AG08395 (cell line): ENCODE measurements around the gene NFASC.
A peak's percentile ranks its signal among the peaks of the same experiment; 100 is the strongest.

Source experiments
- DNase-seq: peaks from one replicate; pipeline ENCODE4 v3.0.0; 2012; ENCODE audit warnings: mixed read lengths, low spot score

NFASC gene

DNA sequence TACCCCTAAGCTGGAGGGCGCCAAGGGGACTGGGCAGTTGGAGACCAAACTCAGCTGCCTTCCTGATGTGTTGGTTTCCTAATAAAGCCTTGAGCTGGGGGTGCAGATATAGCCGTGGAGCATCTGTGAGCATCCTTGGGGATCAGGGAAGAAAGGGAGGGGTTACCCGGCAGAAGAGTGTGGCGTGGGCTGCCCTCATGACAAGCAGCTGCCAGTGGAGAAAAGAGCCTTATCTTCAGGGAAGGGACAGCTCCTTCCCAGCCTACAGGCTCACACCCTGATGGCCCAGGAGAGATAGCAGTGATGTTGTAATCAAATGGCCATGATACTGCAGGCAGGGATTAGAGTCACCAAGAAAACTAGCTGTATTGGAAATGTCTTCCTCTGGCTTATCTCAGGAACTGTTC is 10.8 kb upstream of the NFASC start:
- DNase-seq: no peak

DNA sequence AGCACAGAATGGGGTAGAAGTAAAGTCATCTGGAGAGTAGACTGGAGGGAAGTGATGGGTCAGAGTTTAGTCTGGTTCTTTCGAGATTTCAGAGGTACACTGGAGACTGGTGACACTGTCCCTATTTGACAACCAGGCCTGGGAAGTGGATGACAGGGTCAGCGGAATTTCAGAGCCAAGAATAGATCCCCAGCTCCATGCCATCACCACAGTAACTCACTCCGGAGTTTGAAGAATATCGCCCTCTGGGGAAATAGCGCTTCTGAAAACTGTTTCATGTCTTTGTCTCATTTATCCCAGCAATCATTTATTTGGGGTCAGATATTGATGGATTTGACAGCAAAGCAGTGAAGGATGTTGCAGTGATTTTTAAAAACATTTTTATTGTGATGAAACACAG is 7.6 kb upstream of the NFASC start:
- no peak for DNase-seq

DNA sequence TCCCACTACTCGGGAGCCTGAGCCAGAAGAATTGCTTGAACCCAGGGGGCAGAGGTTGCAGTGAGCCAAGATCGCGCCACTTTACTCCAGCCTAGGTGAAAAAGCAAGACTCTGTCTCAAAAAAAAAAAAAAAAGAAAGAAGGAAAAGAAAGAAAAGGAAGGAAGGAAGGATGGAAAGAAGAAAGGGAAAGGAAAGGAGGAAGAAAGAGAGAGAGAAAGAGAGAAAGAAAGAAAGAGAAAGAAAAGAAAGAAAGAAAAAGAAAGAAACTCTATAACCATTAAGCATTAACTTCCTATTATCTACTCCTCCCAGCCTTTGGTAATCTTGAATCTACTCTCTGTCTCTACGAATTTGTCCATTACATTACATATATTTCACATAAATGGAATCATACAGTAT is 6.9 kb upstream of the NFASC start:
- DNase-seq: no peak

DNA sequence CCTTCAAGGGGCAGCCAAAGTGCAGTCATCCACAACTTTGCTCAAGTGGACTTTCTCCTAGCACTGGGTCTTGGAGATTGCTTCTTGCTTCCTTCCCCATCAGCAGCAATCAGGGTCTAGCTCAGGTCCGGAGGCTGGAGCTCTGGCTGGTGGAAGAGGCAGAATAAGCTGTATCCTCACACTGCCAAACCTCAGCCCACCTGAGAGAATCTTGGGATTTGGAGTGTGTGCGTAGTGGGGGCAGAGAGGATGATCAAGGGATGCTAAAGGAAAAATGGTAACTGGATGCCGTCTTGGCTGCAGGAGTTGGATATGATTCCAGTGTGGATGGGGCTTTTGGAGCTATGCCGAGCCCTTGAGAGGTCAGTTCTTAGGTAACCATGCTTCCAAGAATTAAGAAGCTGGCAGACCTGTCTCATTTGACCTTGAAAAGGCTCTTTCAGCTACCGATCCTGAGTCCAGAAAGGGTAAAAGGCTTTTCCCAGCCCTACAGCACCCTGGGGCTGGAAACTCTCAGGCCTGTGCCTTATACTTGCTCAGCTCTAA is 4.5 kb upstream of the NFASC start:
- no peak for DNase-seq

DNA sequence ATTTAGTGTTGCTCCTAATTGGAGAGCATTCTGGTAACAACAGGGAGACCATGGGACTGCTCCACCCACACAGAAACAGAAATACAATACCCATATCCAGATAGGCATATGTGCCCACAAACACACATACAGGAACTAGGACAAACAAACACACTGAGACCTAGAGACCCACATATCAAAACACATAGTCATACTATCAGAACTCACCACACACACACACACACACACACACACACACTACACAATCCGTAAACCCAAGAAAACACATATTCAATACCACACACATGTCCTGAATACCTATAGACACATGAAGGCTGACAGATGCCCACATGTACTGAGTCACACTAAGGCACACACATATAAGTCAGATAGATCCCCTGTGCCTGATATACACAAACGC is 3.5 kb upstream of the NFASC start:
- DNase-seq: no peak

DNA sequence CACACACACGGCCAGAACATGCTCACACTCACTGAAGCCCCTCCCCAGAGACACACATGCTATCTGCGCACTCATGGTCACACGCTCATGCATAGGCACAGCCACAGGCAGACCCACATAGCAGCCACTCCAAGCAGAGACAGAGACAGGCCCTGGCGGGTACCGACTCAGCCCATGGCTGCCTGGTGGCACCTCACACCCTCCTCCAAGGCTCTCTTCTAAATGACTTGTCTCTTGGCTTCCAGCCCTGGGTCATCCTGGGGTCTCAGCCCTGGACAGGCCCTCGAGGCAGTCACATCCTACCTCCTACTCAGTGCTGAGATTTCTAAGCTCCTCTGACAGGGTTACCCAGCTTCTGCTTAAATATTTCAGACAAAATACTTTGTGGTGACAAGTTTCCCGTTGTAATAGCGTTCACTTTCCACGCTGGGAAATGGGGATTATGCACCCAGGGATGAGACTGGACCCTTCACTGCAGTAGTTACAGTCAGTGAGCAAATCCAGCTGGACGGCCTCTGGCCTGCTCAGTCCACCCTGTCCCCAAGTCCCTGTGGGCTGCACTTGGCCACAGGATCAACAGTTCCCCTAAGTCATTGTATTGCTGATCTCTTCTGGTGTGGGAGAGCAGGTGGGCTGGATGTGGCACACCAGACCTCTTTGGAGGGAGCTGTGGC is 2.9 kb upstream of the NFASC start:
- DNase-seq: no peak

DNA sequence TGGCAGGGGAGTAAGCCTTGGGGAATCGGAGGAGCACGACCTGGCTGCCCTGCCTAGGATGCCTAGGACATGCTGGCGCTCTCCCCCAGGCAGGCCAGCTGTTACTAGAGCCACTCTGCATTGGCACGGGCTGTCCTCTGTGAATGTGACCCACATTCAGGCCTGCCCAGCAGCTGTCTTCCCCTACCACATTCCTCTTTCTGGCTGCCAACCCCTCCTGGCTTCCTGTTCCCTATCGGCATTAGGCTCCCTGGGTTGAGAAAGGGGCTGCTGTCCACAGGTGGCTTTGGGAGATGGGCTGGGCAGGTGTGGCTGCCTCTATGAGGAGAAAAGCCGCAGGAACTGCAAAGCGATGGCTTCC is 2.3 kb upstream of the NFASC start:
- DNase-seq: no peak

DNA sequence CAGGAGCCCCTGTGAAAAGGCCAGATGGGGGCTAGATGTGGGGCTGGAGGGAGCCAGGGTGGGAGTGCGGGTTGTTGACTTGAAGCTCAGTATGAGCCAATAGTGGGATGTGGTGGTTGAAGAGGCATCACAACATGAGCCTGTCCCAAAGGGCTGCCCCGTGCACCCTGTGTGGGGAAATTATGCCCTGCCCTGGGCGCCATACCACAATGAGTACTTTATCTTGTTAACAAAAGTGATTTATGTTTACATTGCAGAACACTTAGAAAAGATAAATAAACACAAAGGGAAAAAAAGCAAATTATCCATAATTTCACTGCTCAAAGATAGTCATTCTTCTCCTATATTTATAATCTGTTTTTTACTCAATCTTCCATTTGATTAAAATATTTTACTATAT is 1.6 kb upstream of the NFASC start:
- no peak for DNase-seq

DNA sequence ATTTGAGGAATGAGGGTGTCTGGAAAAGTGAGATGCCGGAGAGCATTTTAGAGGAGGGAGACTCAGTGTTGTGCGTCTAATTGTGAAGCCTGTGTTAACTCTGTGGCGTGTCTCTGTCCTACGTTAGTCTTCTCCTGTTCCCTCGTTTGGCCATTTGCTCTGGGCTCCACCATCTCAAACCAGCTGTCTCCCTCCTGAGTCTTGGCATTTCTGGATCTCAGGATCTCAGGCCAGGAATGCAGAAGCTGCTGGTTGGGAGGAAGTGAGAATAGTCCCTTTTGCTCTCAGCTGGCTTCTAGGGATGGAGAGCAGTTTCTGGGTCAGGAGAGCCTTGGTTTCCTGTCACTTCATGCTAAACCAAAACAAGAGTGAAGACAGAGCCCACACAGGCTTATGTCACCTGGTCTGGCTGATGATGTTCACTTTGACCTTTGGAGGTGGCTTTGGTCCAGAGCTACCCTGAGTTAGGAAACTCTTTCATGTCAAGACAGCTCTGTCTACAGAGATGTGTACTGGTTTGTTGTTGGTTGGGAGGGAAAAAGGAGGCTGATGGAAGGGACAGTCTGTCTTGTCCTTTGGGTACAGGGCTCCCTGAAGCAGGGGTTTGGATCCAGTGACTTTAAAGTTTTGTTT is 859 bp downstream of the NFASC start:
- DNase-seq: no peak

DNA sequence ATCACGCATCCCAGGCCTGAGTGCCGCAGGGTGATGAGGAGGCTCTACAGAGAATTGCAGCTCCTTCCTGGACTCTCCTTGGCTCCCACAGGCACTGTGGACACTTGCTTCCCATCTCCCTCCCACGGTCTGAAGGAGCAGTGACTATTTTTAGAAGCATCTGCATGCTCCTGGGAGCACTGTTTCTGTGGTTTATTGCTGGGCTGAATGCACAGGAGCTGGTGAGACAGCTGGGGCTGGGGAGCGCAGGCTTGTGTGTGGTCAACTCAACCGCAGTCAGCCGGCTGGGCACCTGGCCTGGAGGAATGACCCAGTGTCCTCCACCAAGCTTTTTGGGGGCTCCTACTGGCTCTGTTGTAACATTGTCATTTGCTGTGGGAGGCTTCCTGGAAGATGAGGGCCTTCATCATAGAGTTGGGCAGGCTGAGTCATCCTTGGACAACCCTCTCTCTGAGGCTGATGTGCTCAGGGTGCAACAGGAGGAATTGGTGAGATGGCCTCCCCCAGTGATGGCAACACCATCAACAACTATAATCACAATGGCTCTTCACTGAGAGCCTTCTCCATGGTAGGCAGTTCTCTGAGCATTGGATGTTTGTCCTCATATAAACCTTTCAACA is 1.7 kb downstream of the NFASC start:
- DNase-seq: peak; percentile 46

DNA sequence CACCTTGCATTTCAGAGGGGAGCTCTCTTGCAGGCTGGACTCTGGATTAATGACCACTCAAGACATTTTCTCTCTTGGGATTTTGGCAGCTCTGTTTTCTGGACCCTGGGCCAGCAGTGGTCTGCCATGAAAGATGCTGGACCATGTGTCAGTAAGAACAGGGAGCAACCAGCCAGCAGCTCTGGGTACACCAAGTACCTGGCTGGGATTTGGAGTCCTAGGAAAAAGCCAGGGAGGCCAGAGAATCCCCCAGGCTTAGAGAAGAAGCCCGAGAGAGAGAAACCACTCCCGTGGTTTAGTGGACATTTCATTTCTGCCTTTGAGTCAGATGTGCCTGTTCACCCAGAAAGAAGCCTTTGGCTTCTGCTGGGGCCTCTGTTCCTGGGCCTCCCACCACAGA is 2.5 kb downstream of the NFASC start:
- DNase-seq: no peak

DNA sequence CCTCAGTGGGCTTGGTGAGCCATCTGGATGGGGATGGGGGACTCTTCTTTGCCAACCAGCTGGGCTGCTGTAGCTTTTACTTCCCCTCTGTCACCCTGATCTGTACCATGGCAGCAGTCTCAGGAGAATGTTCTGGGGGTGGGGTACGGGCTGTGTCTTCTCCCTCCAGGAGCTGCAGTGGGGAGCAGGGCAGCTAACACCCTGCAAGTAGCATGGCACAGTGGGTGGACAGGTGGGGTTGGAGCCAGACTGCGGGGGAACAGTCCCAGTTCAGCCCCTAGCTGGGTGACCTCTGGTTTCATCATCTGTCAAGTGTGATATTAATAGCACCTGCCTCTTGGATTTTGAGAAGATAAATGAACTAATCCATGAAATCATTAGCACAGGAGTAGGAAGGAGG is 3.1 kb downstream of the NFASC start:
- DNase-seq: no peak

DNA sequence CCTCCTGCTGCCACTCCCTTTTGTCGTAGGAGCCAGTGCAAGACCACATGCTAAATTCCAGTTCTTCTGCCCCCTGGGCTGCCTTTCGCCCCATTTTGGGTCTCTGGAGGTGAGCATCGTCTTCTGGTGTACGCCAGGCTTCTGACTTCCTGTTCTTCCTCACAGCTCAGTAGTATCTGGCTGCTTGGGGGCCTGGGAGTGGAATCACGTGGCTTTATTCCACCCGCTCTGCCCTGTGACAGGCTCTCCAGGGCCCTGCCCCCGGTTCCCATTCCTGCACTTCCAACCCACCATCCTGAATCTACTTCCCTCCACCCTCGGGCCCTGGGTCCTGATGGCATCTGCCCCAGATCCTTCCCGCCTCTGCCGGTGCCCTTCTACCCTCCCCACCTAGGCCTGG is 3.6 kb downstream of the NFASC start:
- DNase-seq: no peak

DNA sequence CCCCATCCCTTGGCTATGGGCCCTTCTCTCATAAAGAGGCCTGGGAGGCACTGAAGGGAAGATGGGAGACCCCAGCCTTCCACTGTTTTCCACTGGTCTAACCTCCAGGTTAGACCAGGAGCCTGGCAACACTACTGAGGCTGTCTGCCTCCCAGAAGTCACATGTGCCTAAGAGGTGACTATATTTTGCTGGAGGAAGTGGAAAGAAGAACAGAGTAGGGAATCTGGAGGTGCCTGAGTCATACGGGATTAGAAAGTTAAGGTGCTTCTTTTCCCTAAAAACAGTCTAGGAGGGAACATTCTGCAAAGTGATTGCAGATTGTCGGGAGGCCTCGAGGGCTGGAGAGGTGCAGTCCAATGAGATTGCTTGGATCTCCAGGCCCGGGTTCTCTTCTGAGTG is 4.6 kb downstream of the NFASC start:
- DNase-seq: no peak

DNA sequence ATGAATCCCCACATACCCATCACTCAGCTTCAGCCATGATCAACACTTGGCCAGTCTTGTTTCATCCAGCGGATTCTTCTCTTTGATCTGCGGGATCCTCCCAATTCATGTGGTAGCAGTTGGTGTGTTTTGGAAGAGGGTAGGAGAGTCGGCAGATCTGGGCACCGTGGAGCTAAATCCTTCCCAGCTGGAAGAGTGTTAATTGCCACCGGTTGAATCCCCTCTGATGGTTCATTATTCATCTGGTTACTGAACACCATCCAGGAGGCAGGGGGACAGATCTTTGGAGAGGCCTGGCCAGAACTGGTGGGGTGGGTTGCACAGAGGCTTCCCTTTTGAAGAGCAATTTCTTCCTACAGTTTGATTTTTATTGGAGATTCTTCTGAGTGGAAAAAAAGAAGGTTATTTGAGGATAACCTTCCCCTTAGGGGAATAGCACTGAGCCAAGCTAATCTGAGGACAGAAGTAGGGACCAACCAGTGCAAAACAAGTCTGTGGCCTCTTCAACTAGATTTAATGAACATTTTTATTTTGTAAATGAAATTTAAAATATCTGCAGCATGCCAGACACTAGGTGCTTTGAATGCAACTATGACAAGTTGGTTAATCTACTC is 8.1 kb downstream of the NFASC start:
- no peak for DNase-seq

DNA sequence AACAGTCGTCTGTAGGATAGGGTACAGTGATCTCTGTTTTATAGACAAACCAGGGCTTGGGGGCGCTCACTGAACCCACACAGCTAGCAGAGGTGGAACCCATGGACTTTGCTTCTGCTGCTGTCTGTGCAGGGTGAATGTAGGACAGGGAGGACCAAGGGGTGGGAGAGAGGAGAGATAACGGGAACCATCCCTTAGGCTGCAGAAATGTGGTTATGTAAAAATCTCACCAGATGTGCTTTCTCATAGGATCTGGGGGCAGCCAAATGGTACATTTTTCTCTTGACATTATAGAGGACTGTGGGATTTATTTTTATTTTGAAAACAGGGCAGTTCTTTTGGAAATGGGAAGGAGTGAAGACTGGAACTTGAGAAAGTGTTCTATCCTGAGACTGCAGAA is 8.7 kb downstream of the NFASC start:
- no peak for DNase-seq

DNA sequence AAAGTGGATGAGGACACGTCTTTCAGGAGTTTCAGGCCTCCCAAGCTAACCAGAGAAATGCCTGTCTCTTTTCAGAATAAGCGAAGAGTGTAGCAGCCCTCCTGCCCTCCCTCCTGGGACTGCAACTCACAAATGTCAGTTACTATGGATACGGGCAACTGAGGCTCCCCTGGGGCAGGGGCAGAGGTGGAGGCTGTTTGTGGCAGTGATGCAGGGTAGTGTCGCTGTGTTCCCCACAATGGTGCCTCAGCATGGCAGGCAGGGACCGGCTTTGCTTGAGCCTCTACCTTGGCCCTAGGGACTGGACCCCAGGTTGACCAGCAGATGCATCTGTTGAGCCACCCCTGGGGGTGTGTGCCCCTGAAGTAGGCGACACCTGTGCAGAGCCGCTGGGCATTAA is 10.2 kb downstream of the NFASC start:
- DNase-seq: no peak

DNA sequence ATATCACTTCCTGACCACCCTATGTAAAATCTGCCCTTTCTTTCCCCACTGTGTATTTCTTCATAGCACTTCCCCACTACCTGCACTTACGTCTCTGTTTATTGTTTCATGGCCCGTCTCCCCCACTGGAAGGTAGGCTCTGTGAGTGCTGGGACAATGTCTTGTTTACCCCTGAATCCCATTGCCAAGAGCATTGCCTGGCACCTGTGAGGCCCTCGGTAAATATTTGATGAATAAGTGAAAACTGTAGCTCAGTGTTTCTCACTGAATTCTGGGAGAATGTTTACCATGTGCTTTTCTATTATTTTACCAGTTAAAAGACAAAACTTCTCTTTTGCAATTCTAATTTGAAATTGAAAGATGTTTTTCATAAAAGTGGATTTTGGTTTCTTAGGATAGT is 11.8 kb downstream of the NFASC start:
- DNase-seq: no peak

DNA sequence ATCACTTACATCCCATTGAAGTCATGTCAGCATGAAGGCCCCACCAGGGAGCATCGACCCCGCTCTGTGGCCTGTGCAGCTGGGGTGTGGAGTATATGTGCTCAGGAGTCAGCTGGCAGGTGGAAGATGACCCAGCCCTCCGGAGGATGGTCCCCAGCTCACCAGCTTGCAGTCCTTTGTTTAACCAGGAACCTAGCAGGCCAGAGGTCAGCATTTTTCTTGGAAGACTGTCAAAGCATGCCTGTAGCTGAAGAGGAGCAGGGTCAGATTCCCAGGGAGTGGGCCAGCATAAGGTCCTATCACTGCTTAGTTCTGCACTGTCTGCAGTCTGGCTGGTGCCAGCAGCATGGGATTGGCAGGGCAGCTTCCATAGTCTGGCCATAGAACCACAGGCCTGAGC is 12.7 kb downstream of the NFASC start:
- no peak for DNase-seq

DNA sequence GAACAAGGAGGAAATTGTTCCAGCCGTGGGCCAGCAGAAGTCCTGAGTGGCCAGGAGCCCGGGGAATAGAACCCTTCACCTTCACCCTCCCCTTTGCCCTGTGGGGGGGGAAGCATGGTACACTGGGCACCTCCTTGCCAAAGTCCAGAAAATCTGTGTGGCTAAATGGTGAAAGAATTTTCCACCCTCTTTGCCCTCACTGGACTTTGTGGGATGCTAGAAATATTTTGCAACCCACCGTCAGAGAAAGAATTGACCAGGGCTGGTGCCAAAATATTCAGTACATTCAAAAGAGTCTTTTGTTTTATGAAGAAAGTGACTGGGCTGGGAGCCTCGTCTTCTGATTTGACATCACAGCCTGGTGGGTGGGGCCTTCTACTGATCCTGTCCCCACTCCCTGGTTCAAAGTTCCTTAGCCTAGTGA is 14.6 kb downstream of the NFASC start:
- DNase-seq: peak; percentile 72

DNA sequence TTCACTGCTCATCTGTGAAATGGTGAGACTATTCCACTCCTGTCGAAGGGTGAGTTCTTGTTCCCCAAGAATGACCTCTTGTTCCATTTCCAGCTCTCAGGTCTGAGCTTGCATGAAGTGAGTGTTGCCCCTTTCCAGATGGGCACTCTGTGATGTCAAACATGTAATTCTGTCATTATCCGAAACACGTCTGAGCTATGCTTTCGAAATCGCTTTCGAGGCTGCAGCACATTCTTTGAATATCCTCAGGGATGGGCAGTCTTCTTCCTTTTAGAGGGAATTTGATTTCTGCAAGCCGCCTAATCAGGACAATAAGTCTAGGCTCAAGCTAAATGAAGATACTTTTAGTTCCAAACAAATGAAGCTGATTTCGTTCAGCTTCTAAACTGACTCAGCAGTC is 15.1 kb downstream of the NFASC start:
- DNase-seq: peak; percentile 21

DNA sequence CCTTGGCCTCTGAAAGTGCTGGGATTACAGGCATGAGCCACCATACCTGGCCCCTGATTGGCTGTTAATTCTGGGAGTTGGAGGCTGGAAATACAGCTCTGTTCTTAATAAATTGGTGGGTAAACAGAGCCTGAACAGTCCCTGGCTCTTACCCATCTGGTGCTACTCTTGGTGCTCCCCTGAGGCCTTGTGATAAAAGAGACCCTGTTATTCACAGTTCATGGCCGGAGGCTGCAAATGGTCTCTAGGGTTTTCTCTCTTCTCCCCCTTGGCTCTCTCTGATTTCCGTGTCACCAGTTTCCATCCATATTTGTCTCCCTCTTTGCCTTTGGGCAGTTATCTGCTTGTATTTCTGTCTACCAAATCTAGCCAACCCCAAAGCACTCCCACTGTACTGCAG is 17.2 kb downstream of the NFASC start:
- no peak for DNase-seq

DNA sequence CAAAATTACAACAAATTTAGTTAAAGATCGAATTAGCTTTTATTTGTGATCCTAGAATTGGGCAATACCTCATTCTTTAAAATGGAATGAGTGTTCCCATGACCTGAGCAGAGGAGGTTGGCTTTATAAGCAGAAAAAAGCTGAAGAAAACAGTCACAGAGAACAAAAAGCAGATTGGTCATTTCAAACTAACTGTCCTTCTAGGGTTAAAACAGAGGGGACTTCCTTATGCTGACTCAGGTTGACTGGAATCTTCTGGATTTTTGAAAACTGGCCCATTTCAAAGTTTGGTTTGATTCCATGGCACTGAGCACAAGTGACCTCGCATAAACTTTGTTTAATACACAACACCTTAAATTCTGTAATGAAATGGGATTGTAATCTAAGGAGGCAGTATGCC is 17.6 kb downstream of the NFASC start:
- DNase-seq: peak; percentile 51
